H1 (cell line): ENCODE measurements around the gene COL12A1. TPM values are rescaled to one million over a fixed set of nuclear protein-coding genes. Genes with fewer than 3 reads are reported as not detected.

ENCODE experiments used
- BCL11A ChIP-seq, 2 experiments: IDR thresholded peaks; one replicate each; pipeline ENCODE4 v1.6.1; 2011; ENCODE audit warnings: low read depth in 2 of 2, low read length in 2 of 2, mild to moderate bottlenecking in 2 of 2
- CBX5 ChIP-seq: fragments of 300-800, 300-1000 bp; sonication (generic); IDR thresholded peaks from 2 replicates; pipeline ENCODE4 v1.7.1; 2016; ENCODE audit warnings: antibody characterized with exemption, low read length, low read depth
- HDAC6 ChIP-seq: IDR thresholded peaks from one replicate; pipeline ENCODE4 v1.7.1; 2012; ENCODE audit warnings: low read depth, mild to moderate bottlenecking, inconsistent platforms, low read length, moderate library complexity
- POU5F1 ChIP-seq: IDR thresholded peaks from 2 replicates; pipeline ENCODE4 v1.6.1; 2011; ENCODE audit warnings: low read depth, mild to moderate bottlenecking, low read length, moderate library complexity
- RAD21 ChIP-seq, 2 experiments: IDR thresholded peaks in 1 of 2; conservative IDR thresholded peaks in 1 of 2; 2 replicates each; pipeline ENCODE4 v1.6.1; 2011; ENCODE audit warnings: low read depth in 2 of 2, low read length in 2 of 2, improper control_type of control experiment in 1 of 2, inconsistent platforms in 1 of 2, mild to moderate bottlenecking in 1 of 2, moderate library complexity in 1 of 2
- SIRT6 ChIP-seq: IDR thresholded peaks from one replicate; pipeline ENCODE4 v1.7.1; 2012; ENCODE audit warnings: low read length, inconsistent platforms
- SP1 ChIP-seq: IDR thresholded peaks from 2 replicates; pipeline ENCODE4 v1.6.1; 2011; ENCODE audit warnings: low read depth, low read length
- TCF12 ChIP-seq: IDR thresholded peaks from 2 replicates; pipeline ENCODE4 v1.6.1; 2011; ENCODE audit warnings: low read depth, mild to moderate bottlenecking, low read length
- polyA plus RNA-seq, 7 experiments: library from polyadenylated mRNA; depleted of rRNA in 3 of 7; stranded (reverse) in 5 of 7; unstranded in 2 of 7; fragments of >200 nt in 5 of 7; fragments of 200-250 nt in 2 of 7; gene quantifications; 1 replicate in 5 of 7; 2 replicates in 1 of 7; 4 replicates in 1 of 7; pipeline versions ENCODE4 v1.2.1 to v1.2.3, GENCODE V29; 2011 to 2013; ENCODE audit warnings: missing spikeins in 2 of 7, mixed read lengths in 2 of 7
- total RNA-seq: library from RNA; stranded (reverse); fragmentation: NEBNext Ultra II Directional; extraction: Animal tissue kit (Norgen Biotek cat#: 25700); gene quantifications from 2 replicates; pipeline ENCODE4 v1.2.1, GENCODE V29; 2021
- TF ChIP-seq, protein P1 (sequence below): fragments of 300-600 bp; sonication (generic); IDR thresholded peaks from 2 replicates; pipeline ENCODE4 v1.7.1; 2012; ENCODE audit warnings: low read length, moderate library complexity, mild to moderate bottlenecking, inconsistent platforms; ENCODE audit not compliant: insufficient replicate concordance
- TF ChIP-seq, protein P2 (sequence below): IDR thresholded peaks from 2 replicates; pipeline ENCODE4 v1.6.1; 2011; ENCODE audit warnings: low read depth, mild to moderate bottlenecking, low read length; ENCODE audit not compliant: insufficient read depth

The COL12A1 gene
- total and polyA plus RNA-seq, 2 of the 8 experiments (the other 6 are each of a cell fraction or from before 2014, with no cell fraction given) = 1.4 to 4.7 TPM

DNA sequence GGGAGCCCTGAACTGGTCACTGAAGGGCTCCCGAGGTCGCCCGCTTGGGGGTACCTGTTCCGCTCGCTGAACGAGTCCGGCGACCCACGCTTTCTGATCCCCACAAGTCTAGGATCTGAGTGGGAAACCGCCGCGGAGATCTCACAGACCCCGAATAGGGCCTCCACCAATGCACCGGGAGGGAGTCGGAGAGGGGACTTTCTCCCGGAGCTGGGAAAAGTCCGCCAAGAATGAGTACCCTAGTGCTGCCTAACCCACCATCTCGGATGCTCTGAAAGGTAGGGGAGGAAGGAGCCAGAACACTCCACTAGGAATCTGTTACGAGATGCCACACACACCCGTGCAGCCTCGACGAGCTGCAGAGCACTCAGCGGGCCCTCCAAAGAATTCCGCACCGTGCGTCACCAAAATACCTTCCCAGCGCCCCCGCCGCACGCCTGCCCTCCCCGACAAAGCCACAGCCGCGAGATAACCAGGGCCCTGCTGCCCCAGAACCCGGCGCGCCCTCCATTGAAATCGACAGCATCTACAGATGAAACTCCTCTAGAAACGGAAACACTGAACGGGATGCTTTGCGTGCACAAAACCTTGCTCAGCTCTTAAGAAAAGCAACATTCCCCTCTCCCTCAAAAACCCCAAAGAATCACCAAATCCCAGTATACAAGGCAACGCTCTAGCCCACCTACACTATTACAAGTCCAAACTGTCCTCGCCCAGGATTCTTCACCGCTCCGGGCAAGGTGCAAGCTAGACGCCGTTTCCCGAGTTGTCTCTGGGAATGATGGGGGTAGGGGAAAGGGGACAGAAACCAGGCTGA, 686 bp downstream of the COL12A1 start (continued):
- TF ChIP-seq RAD21 (IDR thresholded peaks at IDR 0.05 in 1 of 2, conservative IDR thresholded peaks at IDR 0.05 in 1 of 2; ENCODE audit: low read depth in 2 of 2, low read length in 2 of 2) (no peak), BCL11A (IDR thresholded peaks at IDR 0.05; ENCODE audit: low read depth in 2 of 2, low read length in 2 of 2) (no peak), POU5F1 (no peak), CBX5 (no peak), SP1 (no peak), SIRT6 (no peak), HDAC6 (no peak), TCF12 (no peak)
- TF ChIP-seq, protein P1, sequence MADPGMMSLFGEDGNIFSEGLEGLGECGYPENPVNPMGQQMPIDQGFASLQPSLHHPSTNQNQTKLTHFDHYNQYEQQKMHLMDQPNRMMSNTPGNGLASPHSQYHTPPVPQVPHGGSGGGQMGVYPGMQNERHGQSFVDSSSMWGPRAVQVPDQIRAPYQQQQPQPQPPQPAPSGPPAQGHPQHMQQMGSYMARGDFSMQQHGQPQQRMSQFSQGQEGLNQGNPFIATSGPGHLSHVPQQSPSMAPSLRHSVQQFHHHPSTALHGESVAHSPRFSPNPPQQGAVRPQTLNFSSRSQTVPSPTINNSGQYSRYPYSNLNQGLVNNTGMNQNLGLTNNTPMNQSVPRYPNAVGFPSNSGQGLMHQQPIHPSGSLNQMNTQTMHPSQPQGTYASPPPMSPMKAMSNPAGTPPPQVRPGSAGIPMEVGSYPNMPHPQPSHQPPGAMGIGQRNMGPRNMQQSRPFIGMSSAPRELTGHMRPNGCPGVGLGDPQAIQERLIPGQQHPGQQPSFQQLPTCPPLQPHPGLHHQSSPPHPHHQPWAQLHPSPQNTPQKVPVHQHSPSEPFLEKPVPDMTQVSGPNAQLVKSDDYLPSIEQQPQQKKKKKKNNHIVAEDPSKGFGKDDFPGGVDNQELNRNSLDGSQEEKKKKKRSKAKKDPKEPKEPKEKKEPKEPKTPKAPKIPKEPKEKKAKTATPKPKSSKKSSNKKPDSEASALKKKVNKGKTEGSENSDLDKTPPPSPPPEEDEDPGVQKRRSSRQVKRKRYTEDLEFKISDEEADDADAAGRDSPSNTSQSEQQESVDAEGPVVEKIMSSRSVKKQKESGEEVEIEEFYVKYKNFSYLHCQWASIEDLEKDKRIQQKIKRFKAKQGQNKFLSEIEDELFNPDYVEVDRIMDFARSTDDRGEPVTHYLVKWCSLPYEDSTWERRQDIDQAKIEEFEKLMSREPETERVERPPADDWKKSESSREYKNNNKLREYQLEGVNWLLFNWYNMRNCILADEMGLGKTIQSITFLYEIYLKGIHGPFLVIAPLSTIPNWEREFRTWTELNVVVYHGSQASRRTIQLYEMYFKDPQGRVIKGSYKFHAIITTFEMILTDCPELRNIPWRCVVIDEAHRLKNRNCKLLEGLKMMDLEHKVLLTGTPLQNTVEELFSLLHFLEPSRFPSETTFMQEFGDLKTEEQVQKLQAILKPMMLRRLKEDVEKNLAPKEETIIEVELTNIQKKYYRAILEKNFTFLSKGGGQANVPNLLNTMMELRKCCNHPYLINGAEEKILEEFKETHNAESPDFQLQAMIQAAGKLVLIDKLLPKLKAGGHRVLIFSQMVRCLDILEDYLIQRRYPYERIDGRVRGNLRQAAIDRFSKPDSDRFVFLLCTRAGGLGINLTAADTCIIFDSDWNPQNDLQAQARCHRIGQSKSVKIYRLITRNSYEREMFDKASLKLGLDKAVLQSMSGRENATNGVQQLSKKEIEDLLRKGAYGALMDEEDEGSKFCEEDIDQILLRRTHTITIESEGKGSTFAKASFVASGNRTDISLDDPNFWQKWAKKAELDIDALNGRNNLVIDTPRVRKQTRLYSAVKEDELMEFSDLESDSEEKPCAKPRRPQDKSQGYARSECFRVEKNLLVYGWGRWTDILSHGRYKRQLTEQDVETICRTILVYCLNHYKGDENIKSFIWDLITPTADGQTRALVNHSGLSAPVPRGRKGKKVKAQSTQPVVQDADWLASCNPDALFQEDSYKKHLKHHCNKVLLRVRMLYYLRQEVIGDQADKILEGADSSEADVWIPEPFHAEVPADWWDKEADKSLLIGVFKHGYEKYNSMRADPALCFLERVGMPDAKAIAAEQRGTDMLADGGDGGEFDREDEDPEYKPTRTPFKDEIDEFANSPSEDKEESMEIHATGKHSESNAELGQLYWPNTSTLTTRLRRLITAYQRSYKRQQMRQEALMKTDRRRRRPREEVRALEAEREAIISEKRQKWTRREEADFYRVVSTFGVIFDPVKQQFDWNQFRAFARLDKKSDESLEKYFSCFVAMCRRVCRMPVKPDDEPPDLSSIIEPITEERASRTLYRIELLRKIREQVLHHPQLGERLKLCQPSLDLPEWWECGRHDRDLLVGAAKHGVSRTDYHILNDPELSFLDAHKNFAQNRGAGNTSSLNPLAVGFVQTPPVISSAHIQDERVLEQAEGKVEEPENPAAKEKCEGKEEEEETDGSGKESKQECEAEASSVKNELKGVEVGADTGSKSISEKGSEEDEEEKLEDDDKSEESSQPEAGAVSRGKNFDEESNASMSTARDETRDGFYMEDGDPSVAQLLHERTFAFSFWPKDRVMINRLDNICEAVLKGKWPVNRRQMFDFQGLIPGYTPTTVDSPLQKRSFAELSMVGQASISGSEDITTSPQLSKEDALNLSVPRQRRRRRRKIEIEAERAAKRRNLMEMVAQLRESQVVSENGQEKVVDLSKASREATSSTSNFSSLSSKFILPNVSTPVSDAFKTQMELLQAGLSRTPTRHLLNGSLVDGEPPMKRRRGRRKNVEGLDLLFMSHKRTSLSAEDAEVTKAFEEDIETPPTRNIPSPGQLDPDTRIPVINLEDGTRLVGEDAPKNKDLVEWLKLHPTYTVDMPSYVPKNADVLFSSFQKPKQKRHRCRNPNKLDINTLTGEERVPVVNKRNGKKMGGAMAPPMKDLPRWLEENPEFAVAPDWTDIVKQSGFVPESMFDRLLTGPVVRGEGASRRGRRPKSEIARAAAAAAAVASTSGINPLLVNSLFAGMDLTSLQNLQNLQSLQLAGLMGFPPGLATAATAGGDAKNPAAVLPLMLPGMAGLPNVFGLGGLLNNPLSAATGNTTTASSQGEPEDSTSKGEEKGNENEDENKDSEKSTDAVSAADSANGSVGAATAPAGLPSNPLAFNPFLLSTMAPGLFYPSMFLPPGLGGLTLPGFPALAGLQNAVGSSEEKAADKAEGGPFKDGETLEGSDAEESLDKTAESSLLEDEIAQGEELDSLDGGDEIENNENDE = no peak
- TF ChIP-seq, protein P2, sequence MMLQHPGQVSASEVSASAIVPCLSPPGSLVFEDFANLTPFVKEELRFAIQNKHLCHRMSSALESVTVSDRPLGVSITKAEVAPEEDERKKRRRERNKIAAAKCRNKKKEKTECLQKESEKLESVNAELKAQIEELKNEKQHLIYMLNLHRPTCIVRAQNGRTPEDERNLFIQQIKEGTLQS = no peak
